HAP-1 (cell line): ENCODE results near the gene TM2D1.

Experiments used
- DNase-seq, 2 experiments: peaks; one replicate each; pipeline ENCODE4 v3.0.0-alpha.2; 2016 to 2020; ENCODE audit warnings: low spot score in 2 of 2
- H3K27me3 ChIP-seq: fragments of 250-450 bp; sonication (Bioruptor Pico); 2 replicates; pipeline ENCODE4 v1.5.1; 2020; ENCODE audit warnings: low read depth, mild to moderate bottlenecking, moderate library complexity
- H3K36me3 ChIP-seq: fragments of 250-450 bp; sonication (Bioruptor Pico); replicated peaks from 2 replicates; pipeline ENCODE4 v1.5.1; 2020; ENCODE audit warnings: mild to moderate bottlenecking
- H3K4me1 ChIP-seq: fragments of 250-450 bp; sonication (Bioruptor Pico); 2 replicates; pipeline ENCODE4 v1.5.1; 2020; ENCODE audit warnings: mild to moderate bottlenecking
- H3K4me3 ChIP-seq: fragments of 250-450 bp; sonication (Bioruptor Pico); 2 replicates; pipeline ENCODE4 v1.5.1; 2020; ENCODE audit warnings: mild to moderate bottlenecking, moderate library complexity
- H3K9me3 ChIP-seq: fragments of 250-450 bp; sonication (Bioruptor Pico); 2 replicates; pipeline ENCODE4 v1.5.1; 2020; ENCODE audit warnings: mild to moderate bottlenecking, moderate library complexity
- in situ Hi-C: fragments of 300-500 bp; cut with MboI; formaldehyde crosslinking; loops from 3 replicates; pipeline ENCODE4 v1.14.3; 2020; ENCODE audit warnings: low sequenced_read_pairs, inconsistent platforms, mixed read lengths

The TM2D1 gene

GRCh38 chr1:61645476-61645875 lies 79.5 kb downstream of the TM2D1 start:
- no peak for DNase-seq
- in situ Hi-C loops, result no loop called here
- Histone ChIP-seq H3K4me3 (no peak overlapping the region), H3K36me3 (no peaks in the 10 kb centered on the region), H3K4me1 (peaks cover 2% of the 10 kb centered on the region; the same call in 1 of the 2 replicates), H3K27me3 (no peaks in the 10 kb centered on the region), H3K9me3 (no peaks in the 10 kb centered on the region)

DNA sequence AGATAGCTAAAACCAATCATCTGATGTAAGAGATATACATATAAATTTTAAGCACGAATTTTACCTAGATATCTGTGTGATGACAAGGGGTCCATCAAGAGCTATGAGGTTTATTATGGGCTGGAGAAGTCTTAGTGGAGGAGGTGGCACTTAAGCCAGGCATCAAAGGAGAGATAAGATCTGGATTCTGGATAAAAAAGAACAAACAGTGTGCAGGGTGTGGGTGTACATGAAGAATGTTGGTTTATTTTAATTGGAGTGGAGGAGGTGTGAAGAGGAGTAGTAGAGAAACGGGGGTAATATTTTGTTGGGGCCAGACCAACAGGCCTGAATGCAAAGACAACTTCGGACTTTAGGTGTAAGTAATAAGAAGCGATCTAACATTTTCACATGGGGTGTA lies 80.6 kb downstream of the TM2D1 start:
- no peak for DNase-seq
- in situ Hi-C loops, result no loop called here
- H3K4me1 ChIP-seq, result peaks cover 2% of the 10 kb centered on the region; the same call in 1 of the 2 replicates
- H3K9me3 ChIP-seq, result no peaks in the 10 kb centered on the region
- H3K27me3 ChIP-seq, result no peaks in the 10 kb centered on the region
- no peak overlapping the region for H3K4me3 ChIP-seq
- H3K36me3 ChIP-seq, result no peaks in the 10 kb centered on the region

DNA sequence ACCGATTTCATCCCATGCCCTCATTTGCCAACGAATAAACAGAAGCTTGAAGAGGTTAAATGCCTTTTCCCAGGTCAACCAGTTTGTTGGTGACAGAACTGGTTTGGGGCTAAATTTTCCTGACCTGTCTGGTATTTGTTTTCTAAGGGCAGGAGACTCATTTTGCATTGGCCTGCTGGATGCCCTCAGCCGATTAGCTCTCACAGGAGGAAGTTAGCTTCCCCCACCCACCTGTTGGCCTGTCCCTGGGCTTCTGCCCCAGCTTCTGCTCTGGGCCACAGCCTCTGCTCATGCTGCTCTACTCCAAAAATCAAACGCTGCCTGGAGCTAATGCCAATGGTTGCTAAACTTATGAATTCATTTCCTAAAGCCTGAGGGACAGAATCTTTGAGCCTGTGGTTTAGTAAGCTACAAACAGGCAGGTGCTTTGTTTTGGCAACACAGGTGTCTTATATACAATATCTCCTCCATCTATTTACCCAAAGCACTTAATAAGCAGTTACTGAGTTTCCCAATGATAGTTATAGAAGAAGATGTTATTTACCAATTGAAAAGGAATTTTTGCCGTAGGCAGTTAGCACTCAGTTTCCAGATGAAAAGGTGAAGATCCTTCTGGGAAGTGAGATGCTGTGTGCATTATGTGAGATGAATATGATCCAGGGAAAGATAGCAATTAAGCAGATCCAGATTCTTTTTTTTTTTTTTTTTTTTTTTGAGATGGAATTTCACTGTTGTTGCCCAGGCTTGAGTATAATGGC lies 82.3 kb downstream of the TM2D1 start:
- no peak overlapping the region for H3K4me3 ChIP-seq
- DNase-seq, result no peak
- no peaks in the 10 kb centered on the region for H3K36me3 ChIP-seq
- no peaks in the 10 kb centered on the region for H3K9me3 ChIP-seq
- in situ Hi-C loops, result no loop called here
- H3K27me3 ChIP-seq, result no peaks in the 10 kb centered on the region
- H3K4me1 ChIP-seq, result peaks cover 2% of the 10 kb centered on the region; the same call in 1 of the 2 replicates

DNA sequence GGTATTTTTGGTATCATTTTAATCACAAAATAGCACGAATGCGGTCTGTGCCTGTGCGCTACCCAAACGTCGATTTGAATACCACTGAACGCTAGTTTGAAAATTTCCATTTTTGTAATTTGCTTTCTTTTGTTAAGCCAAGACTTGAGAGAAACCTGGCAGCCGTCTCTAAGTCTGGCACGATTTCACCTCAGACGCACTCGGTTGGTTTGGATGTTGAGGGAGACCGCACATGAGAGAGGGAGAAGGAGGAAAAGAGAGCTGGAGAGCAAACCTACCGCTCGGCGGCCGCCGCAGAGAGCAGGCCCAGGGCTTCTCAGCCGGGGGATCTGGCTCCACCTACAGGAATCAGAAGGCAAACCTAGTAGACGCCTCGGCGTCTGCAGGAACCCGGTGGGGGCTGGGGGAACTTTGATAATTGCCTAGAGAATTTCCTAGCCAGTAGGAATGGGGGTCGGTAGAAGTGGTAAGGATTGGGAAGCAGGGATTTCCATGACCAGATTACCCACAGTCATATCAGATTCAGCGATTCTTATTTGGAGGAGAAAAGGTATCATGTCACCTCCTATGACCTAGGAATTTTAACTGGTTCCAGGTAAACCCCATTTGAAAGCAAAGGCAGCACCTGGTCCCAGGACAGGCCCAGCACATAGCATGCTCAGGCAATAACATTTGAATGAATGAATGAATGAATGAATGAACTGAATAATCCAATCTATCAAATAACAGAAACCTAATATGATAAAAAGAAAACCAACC lies 83.2 kb downstream of the TM2D1 start:
- in situ Hi-C loops, result no loop called here
- H3K9me3 ChIP-seq, result no peaks in the 10 kb centered on the region
- no peak overlapping the region for H3K4me3 ChIP-seq
- no peaks in the 10 kb centered on the region for H3K27me3 ChIP-seq
- peak; percentile 57 to 86 for DNase-seq
- peaks cover 9% of the 10 kb centered on the region for H3K4me1 ChIP-seq
- H3K36me3 ChIP-seq, result no peaks in the 10 kb centered on the region

- H3K27me3 ChIP-seq, result no peaks in the 10 kb centered on the region
- H3K9me3 ChIP-seq, result no peaks in the 10 kb centered on the region
- no peaks in the 10 kb centered on the region for H3K36me3 ChIP-seq
- peaks cover 15% of the 10 kb centered on the region for H3K4me1 ChIP-seq
- DNase-seq, result no peak
- H3K4me3 ChIP-seq, result no peak overlapping the region
- in situ Hi-C loops, result no loop called here
Observed at GRCh38 chr1:61640531-61641530, 84.1 kb downstream of the TM2D1 start.

- no peak overlapping the region for H3K4me3 ChIP-seq
- peaks cover 15% of the 10 kb centered on the region for H3K4me1 ChIP-seq
- no peaks in the 10 kb centered on the region for H3K36me3 ChIP-seq
- in situ Hi-C loops, result no loop called here
- H3K9me3 ChIP-seq, result no peaks in the 10 kb centered on the region
- no peaks in the 10 kb centered on the region for H3K27me3 ChIP-seq
- DNase-seq, result no peak
Observed at GRCh38 chr1:61639608-61640336, 85.2 kb downstream of the TM2D1 start.

DNA sequence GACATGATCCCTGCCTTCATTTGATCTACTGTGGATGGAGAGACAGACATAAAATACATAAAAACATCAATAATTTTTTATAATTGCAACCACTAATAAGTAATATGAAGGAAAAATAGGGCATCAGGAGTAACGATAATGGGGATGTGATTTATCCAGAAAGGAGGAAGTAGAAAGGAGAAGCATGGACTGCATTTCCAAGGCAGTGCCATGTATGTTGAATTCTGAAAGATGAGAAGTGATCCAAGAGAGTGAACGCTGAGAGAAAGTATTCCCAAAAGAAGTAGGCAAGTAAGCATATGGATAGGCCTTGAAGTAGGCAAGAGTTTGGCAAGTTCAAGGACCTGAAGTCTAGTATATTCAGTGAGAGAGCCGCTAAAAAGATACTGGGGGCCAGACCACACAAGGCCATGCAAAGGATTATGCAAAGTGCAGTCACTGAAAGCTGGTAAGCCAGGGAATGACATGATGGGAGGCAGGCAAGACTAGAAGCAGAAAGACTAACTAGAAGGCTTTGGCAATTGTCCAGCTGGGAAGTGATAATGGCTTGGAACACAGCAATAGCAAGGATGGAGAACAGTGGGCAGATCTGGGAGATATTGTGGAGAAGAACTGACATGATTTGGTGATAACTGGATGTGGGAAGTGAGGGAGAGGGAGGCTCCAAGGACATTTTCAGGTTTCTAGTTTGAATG lies 85.9 kb downstream of the TM2D1 start:
- no peaks in the 10 kb centered on the region for H3K9me3 ChIP-seq
- H3K4me3 ChIP-seq, result no peak overlapping the region
- in situ Hi-C loops, result no loop called here
- H3K27me3 ChIP-seq, result no peaks in the 10 kb centered on the region
- peak; percentile 25 to 46 for DNase-seq
- H3K36me3 ChIP-seq, result no peaks in the 10 kb centered on the region
- H3K4me1 ChIP-seq, result peaks cover 13% of the 10 kb centered on the region

DNA sequence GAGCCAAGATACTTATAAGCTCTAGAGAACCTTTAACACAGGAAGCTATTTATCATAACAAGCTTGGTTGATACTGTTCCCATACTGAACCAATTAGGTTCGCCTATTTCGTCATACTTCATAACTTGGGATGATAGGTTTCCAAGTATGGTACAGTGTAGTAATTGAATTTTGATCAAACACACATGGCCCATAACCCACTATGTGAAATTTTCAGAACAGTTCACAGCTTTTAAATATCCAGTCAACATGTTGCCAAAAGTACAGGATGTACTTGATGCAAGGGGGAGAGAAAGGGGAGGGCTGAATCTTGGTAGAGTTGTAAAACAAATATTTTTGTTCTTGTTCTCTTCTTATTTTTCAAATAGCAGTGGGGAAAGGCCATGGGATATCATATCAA lies 86.6 kb downstream of the TM2D1 start:
- no peaks in the 10 kb centered on the region for H3K27me3 ChIP-seq
- H3K9me3 ChIP-seq, result no peaks in the 10 kb centered on the region
- no peak for DNase-seq
- no peaks in the 10 kb centered on the region for H3K36me3 ChIP-seq
- H3K4me1 ChIP-seq, result peaks cover 13% of the 10 kb centered on the region
- in situ Hi-C loops, result no loop called here
- no peak overlapping the region for H3K4me3 ChIP-seq

DNA sequence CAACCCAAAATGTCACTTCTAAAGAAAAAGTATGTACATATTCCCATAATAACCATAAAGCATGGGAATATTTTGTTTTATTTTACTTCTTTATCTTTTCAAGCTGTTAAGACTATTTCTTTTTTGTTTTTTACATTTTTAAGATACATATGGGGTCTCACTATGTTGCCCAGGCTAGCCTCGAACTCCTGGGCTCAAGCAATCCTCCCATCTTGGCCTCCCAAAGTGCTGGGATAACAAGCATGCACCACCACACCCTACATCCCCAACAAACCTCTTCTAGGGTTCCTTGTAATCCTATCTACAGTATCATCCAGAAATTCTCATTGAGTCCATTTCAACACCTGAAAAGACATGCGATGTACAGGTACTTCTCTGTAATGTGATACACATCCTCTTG lies 87.5 kb downstream of the TM2D1 start:
- H3K4me3 ChIP-seq, result no peak overlapping the region
- in situ Hi-C loops, result no loop called here
- H3K27me3 ChIP-seq, result no peaks in the 10 kb centered on the region
- peaks cover 13% of the 10 kb centered on the region for H3K4me1 ChIP-seq
- no peaks in the 10 kb centered on the region for H3K36me3 ChIP-seq
- H3K9me3 ChIP-seq, result no peaks in the 10 kb centered on the region
- DNase-seq, result no peak

DNA sequence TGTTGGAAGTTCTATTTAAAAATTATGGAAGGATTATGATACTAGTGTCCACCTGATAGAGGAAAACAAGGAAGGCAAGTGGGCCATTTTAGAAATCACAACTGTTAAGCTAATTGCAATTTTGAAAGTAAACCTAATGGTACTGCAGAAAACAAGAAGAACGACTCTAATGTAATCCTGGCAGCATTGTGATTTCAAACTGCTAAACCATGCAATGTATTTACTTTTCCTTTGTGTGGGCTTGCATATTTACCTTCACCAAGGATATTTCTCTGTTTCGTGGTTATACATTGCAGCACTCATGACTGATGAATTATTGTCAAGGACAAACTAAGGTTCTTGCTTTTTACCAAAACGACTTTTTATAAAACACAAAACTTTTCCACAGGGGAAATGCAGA lies 88.1 kb downstream of the TM2D1 start:
- H3K9me3 ChIP-seq, result no peaks in the 10 kb centered on the region
- DNase-seq, result no peak
- H3K27me3 ChIP-seq, result no peaks in the 10 kb centered on the region
- peaks cover 13% of the 10 kb centered on the region for H3K4me1 ChIP-seq
- in situ Hi-C loops, result no loop called here
- H3K36me3 ChIP-seq, result no peaks in the 10 kb centered on the region
- no peak overlapping the region for H3K4me3 ChIP-seq

DNA sequence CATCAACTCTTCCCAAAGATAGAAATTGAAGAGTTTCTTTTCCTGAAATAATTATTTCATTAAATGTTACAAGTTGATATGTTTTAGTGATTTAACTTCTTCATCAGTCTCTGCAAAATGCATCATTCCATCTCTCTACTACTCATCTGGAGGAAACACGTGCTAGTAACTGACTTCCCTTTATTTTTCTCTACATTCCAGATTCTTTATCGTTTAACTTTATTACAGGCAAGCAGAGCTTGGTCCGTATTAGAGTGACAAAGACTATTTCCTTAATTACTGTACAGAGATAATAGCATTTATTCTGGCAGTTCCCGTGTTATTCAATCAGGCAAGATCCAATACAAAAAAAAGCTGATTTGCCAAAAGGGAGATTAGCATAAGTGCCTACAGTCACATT lies 88.6 kb downstream of the TM2D1 start:
- Histone ChIP-seq H3K4me3 (no peak overlapping the region), H3K27me3 (no peaks in the 10 kb centered on the region), H3K9me3 (no peaks in the 10 kb centered on the region), H3K4me1 (peaks cover 13% of the 10 kb centered on the region), H3K36me3 (no peaks in the 10 kb centered on the region)
- no peak for DNase-seq
- in situ Hi-C loops, result no loop called here

GRCh38 chr1:61635557-61635956 lies 89.4 kb downstream of the TM2D1 start:
- in situ Hi-C loops, result no loop called here
- no peaks in the 10 kb centered on the region for H3K27me3 ChIP-seq
- no peak overlapping the region for H3K4me3 ChIP-seq
- DNase-seq, result no peak
- H3K9me3 ChIP-seq, result no peaks in the 10 kb centered on the region
- H3K4me1 ChIP-seq, result peaks cover 13% of the 10 kb centered on the region
- H3K36me3 ChIP-seq, result no peaks in the 10 kb centered on the region
